HL-60 (cell line): ENCODE data around the gene ZNF232.

ENCODE experiments used
- DNase-seq, 2 experiments: peaks; one replicate each; pipeline ENCODE4 v3.0.0-alpha.2; 2010 to 2020; ENCODE audit warnings: low read depth in 1 of 2, low spot score in 1 of 2
- H3K27ac ChIP-seq: fragments of 250-450 bp; sonication (Bioruptor Pico); replicated peaks from 2 replicates; pipeline ENCODE4 v1.5.1; 2020; ENCODE audit warnings: mild to moderate bottlenecking, moderate library complexity
- H3K27me3 ChIP-seq: fragments of 250-450 bp; sonication (Bioruptor Pico); 2 replicates; pipeline ENCODE4 v1.5.1; 2021; ENCODE audit warnings: mild to moderate bottlenecking, moderate library complexity; ENCODE audit not compliant: insufficient read depth, poor library complexity, severe bottlenecking
- H3K4me3 ChIP-seq: replicated peaks from 2 replicates; pipeline ENCODE4 v1.5.1; 2011; ENCODE audit warnings: mild to moderate bottlenecking, control low read depth, low read length; ENCODE audit not compliant: insufficient read depth
- GABPA ChIP-seq: IDR thresholded peaks from 2 replicates; pipeline ENCODE4 v1.6.1; 2012; ENCODE audit warnings: low read depth
- POLR2AphosphoS5 ChIP-seq: IDR thresholded peaks from 2 replicates; pipeline ENCODE4 v1.6.1; 2012; ENCODE audit warnings: low read depth
- SPI1 ChIP-seq: IDR thresholded peaks from 2 replicates; pipeline ENCODE4 v1.6.1; 2012; ENCODE audit warnings: low read depth, mild to moderate bottlenecking, borderline replicate concordance
- TF ChIP-seq, protein P1 (sequence below): IDR thresholded peaks from one replicate; pipeline ENCODE4 v1.5.1; 2011; ENCODE audit warnings: low read length, control low read depth, inconsistent platforms; ENCODE audit not compliant: insufficient read depth
- TF ChIP-seq, protein P2 (sequence below): IDR thresholded peaks from 2 replicates; pipeline ENCODE4 v1.6.1; 2012; ENCODE audit warnings: low read depth; ENCODE audit not compliant: insufficient replicate concordance

Gene ZNF232

DNA sequence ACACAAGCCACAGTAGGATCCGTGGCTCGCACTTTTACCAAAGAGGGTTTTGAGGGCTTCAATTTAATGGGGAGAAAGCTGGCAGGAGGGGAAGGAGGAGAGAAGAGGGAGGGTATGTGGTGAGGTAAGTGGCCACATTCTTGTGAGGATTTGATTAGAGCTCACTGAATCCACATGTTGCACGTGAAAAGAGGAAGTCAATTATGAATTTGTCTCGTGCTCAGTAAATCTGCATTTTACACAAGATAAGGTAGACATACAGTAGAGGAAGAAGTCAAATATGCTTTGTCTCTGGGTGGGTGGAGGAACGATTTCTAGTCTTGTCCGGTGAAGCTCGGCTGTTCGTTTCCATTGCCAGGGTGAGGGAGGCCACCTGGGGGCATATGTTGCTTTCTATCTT lies 862 bp downstream of the ZNF232 start:
- Histone ChIP-seq H3K27me3 (no peaks in the 10 kb centered on the region), H3K27ac (no peak overlapping the region), H3K4me3 (no peak overlapping the region)
- peak in 1 of 2 experiments; percentile 3 for DNase-seq
- no peak for TF ChIP-seq GABPA
- TF ChIP-seq SPI1, result peak; percentile 82

DNA sequence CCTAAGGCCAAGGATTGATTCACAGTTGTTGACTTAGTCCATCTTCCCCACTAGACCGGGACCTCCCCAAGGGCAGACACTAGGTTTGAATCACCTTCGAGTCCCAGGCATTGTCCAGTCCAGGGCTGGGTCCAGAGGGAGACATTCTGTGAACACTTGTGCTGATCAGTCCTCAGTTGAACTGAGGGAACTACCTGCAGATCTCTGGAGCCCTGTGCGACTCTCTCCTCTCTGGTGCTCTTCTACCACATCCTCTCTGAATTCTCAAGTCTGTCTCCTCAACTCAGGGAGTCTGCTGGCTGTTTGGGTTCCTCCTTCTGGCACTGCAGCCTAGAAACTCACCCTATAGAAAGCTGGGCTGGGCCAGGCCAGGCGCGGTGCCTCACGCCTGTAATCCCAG lies 10.8 kb downstream of the ZNF232 start:
- H3K4me3 ChIP-seq, result no peak overlapping the region
- DNase-seq, result no peak
- no peak overlapping the region for H3K27ac ChIP-seq
- TF ChIP-seq, protein P1, sequence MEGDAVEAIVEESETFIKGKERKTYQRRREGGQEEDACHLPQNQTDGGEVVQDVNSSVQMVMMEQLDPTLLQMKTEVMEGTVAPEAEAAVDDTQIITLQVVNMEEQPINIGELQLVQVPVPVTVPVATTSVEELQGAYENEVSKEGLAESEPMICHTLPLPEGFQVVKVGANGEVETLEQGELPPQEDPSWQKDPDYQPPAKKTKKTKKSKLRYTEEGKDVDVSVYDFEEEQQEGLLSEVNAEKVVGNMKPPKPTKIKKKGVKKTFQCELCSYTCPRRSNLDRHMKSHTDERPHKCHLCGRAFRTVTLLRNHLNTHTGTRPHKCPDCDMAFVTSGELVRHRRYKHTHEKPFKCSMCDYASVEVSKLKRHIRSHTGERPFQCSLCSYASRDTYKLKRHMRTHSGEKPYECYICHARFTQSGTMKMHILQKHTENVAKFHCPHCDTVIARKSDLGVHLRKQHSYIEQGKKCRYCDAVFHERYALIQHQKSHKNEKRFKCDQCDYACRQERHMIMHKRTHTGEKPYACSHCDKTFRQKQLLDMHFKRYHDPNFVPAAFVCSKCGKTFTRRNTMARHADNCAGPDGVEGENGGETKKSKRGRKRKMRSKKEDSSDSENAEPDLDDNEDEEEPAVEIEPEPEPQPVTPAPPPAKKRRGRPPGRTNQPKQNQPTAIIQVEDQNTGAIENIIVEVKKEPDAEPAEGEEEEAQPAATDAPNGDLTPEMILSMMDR, result no peak
- TF ChIP-seq GABPA (no peak), SPI1 (no peak), POLR2AphosphoS5 (no peak)
- TF ChIP-seq, protein P2, sequence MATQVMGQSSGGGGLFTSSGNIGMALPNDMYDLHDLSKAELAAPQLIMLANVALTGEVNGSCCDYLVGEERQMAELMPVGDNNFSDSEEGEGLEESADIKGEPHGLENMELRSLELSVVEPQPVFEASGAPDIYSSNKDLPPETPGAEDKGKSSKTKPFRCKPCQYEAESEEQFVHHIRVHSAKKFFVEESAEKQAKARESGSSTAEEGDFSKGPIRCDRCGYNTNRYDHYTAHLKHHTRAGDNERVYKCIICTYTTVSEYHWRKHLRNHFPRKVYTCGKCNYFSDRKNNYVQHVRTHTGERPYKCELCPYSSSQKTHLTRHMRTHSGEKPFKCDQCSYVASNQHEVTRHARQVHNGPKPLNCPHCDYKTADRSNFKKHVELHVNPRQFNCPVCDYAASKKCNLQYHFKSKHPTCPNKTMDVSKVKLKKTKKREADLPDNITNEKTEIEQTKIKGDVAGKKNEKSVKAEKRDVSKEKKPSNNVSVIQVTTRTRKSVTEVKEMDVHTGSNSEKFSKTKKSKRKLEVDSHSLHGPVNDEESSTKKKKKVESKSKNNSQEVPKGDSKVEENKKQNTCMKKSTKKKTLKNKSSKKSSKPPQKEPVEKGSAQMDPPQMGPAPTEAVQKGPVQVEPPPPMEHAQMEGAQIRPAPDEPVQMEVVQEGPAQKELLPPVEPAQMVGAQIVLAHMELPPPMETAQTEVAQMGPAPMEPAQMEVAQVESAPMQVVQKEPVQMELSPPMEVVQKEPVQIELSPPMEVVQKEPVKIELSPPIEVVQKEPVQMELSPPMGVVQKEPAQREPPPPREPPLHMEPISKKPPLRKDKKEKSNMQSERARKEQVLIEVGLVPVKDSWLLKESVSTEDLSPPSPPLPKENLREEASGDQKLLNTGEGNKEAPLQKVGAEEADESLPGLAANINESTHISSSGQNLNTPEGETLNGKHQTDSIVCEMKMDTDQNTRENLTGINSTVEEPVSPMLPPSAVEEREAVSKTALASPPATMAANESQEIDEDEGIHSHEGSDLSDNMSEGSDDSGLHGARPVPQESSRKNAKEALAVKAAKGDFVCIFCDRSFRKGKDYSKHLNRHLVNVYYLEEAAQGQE, result no peak
- H3K27me3 ChIP-seq, result no peaks in the 10 kb centered on the region

DNA sequence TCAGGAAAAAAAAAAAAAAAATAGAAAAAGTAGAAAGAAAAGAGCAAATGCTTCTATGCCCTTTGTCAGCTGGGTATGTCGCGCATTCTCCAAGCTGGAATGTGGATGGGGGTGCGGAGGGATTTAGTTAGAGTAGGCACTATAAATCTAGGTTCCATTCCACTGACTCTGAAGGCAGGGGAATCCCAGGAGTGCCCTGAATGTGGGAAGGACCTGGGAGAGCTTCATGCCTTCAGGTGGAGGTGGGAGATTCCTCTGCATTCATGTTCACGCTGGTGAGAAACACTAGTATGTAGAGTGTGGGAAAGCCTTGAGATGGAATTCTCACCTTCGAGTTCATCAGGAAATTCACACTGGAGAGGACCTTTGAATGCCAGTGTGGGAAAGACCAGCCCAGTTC lies 12.4 kb downstream of the ZNF232 start:
- no peaks in the 10 kb centered on the region for H3K27me3 ChIP-seq
- TF ChIP-seq, protein P1, result no peak
- no peak for TF ChIP-seq SPI1
- TF ChIP-seq GABPA, result no peak
- TF ChIP-seq, protein P2, result no peak
- no peak for TF ChIP-seq POLR2AphosphoS5
- DNase-seq, result no peak
- H3K4me3 ChIP-seq, result no peak overlapping the region
- no peak overlapping the region for H3K27ac ChIP-seq

DNA sequence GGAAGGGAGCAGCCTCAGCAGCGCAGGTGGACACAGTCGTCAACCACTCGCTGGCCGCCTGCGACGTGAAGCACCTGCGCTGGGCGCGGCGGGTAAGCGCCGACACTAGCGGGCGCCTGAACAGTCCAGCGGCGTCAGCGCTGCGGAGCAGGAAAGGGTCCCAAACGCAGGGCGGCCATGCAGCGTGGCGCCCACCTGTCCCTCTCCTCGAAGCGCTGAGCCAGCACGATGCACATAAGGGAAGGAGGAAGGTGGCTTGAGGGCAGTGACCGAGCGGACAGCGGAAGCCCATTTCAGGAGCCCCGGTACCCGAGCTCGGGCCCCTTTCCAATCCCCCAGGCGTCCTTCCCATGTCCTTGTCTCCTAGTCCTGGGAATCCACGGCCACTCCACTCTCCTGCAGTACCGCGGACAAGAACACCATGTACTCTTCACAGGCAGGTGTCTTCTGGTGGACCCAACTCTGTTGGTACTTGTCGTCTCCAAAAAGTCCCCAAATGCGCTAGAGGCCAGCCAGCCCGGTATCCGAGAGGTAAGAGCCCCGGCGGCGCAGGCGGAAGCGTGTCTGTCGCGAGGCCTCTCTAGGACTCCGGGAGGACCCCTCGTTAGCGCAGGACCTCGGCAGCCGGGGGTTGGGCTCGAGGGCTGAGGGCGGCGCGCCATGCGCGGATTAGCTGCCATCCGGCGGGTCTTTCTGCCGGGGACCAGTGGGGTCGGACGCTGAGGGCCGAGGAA lies 14.4 kb downstream of the ZNF232 start:
- H3K27ac ChIP-seq, result no peak overlapping the region
- TF ChIP-seq, protein P2, result no peak
- TF ChIP-seq POLR2AphosphoS5 (no peak), GABPA (no peak), SPI1 (no peak)
- TF ChIP-seq, protein P1, result no peak
- no peak overlapping the region for H3K4me3 ChIP-seq
- H3K27me3 ChIP-seq, result no peaks in the 10 kb centered on the region
- DNase-seq, result no peak
